ENCODE measurements around the gene APP. TPM values are rescaled to one million over a fixed set of nuclear protein-coding genes. Genes with fewer than 3 reads are reported as not detected.
A peak's percentile ranks its signal among the peaks of the same experiment; 100 is the strongest.

APP gene
- total RNA-seq, 1 experiment from 2014 or later, result 472 TPM

DNA sequence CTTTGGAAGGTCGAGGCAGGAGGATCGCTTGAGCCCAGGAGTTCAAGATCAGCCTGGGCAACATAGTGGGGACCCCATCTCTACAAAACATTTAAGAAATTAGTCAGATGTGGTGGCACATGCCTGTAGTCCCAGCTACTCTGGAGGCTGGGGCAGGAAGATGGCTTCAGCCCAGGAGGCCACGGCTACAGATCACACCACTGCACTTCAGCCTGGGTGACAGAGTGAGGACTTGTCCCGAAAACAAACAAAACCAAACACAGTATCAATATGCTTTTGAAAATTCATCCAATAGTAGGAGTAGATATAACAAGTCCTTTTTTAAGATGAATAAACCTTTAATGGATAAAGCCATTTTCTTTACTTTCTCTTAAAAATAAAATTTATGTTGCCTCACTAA lies 8.5 kb downstream of the APP start:
- BruUV-seq (replicated peaks), result no TSS peak

DNA sequence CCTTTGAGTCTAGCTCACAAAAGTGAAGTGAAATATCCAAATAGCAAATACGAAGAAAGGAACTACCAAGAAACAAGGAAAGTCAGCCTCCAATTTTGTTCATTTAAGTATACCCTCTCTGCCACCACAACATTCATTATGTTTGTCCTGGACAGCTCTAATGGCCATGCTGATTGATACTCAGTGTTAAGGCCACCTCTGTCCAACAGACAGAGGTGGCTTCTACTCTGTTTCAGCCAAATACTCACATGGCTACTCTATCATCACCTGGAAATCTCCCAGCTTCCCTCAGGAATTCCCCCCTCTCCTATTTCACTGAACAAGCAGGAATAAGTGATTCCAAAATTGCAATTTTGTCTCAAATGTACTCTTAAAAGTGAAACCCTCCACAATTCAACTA lies 10.7 kb downstream of the APP start:
- no peaks in the 10 kb centered on the region for H3K27me3 Mint-ChIP-seq (ENCODE audit: insufficient read depth, unreplicated experiment)
- POLR2A ChIA-PET, result interaction anchor here (0.6 to 13.8 kb wide), 5 partner anchors 9 to 230 kb away, joined by 3 to 260 read pairs (median 6); no protein-coding TSS in a partner anchor
- peaks cover 6% of the 10 kb centered on the region for H3K36me3 Mint-ChIP-seq (ENCODE audit: insufficient read depth, unreplicated experiment)
- CTCF ChIA-PET, result interaction anchor here (0.6 to 1.7 kb wide), 3 partner anchors 9 to 206 kb away, joined by 3 to 6 read pairs (median 4); no protein-coding TSS in a partner anchor
- TF ChIP-seq, protein P1, sequence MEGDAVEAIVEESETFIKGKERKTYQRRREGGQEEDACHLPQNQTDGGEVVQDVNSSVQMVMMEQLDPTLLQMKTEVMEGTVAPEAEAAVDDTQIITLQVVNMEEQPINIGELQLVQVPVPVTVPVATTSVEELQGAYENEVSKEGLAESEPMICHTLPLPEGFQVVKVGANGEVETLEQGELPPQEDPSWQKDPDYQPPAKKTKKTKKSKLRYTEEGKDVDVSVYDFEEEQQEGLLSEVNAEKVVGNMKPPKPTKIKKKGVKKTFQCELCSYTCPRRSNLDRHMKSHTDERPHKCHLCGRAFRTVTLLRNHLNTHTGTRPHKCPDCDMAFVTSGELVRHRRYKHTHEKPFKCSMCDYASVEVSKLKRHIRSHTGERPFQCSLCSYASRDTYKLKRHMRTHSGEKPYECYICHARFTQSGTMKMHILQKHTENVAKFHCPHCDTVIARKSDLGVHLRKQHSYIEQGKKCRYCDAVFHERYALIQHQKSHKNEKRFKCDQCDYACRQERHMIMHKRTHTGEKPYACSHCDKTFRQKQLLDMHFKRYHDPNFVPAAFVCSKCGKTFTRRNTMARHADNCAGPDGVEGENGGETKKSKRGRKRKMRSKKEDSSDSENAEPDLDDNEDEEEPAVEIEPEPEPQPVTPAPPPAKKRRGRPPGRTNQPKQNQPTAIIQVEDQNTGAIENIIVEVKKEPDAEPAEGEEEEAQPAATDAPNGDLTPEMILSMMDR (IDR thresholded peaks at IDR 0.05; ENCODE audit: unreplicated experiment), result no peak
- no peak for DNase-seq (ENCODE audit: unreplicated experiment)
- no peaks in the 10 kb centered on the region for H3K9me3 Mint-ChIP-seq (ENCODE audit: unreplicated experiment)
- peaks cover 25% of the 10 kb centered on the region for H3K4me1 Mint-ChIP-seq (ENCODE audit: insufficient read depth, unreplicated experiment)
- intact Hi-C loops (cut with micrococcal nuclease), result no loop called here
- H3K27ac Mint-ChIP-seq (ENCODE audit: low read depth, unreplicated experiment), result peak overlapping the region; percentile 60
- no TSS peak for BruUV-seq (replicated peaks)
- no peak overlapping the region for H3K4me3 Mint-ChIP-seq (ENCODE audit: unreplicated experiment)

More for the DNA sequence above, 8.5 kb downstream of the APP start:
- Mint-ChIP-seq H3K27me3 (ENCODE audit: insufficient read depth, unreplicated experiment) (no peaks in the 10 kb centered on the region), H3K27ac (ENCODE audit: low read depth, unreplicated experiment) (no peak overlapping the region), H3K4me3 (ENCODE audit: unreplicated experiment) (no peak overlapping the region), H3K4me1 (ENCODE audit: insufficient read depth, unreplicated experiment) (peaks cover 44% of the 10 kb centered on the region), H3K36me3 (ENCODE audit: insufficient read depth, unreplicated experiment) (peaks cover 13% of the 10 kb centered on the region), H3K9me3 (ENCODE audit: unreplicated experiment) (no peaks in the 10 kb centered on the region)
- intact Hi-C loops (cut with micrococcal nuclease), result no loop called here
- TF ChIP-seq, protein P1 (IDR thresholded peaks at IDR 0.05; ENCODE audit: unreplicated experiment), result no peak
- CTCF ChIA-PET, result interaction anchor here (1.1 kb wide), 1 partner anchor 22 kb away, joined by 3 read pairs; no protein-coding TSS in a partner anchor
- POLR2A ChIA-PET, result interaction anchor here (0.9 to 13.8 kb wide), 4 partner anchors 7 to 38 kb away, joined by 3 to 260 read pairs (median 3); partner anchors contain the start of gene APP
- DNase-seq (ENCODE audit: unreplicated experiment), result no peak

DNA sequence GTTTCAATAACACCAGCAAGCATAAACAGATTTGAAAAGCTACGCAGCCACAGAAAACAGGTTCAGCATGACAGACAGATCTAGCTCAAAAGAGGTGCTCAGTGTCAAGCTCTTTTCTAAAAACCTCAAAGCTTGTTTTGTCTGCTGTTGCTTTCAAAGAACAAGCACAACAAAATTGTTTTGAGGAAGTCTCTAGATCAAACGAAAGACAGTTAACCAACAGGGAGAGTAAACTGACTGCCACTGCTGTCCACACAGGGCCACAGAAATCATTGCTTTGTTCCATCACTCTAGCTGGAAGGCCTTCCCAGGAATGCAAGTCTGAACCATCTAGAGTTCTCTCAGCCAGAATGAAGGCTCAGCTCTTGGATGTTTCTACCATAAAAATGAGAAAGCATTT lies 12.8 kb downstream of the APP start:
- Mint-ChIP-seq H3K27ac (ENCODE audit: low read depth, unreplicated experiment) (no peak overlapping the region), H3K36me3 (ENCODE audit: insufficient read depth, unreplicated experiment) (peaks cover 6% of the 10 kb centered on the region), H3K4me1 (ENCODE audit: insufficient read depth, unreplicated experiment) (peaks cover 27% of the 10 kb centered on the region), H3K9me3 (ENCODE audit: unreplicated experiment) (no peaks in the 10 kb centered on the region), H3K4me3 (ENCODE audit: unreplicated experiment) (no peak overlapping the region), H3K27me3 (ENCODE audit: insufficient read depth, unreplicated experiment) (no peaks in the 10 kb centered on the region)
- POLR2A ChIA-PET, result interaction anchor here (0.7 to 1.8 kb wide), 6 partner anchors 10 to 37 kb away, joined by 3 to 7 read pairs (median 4); no protein-coding TSS in a partner anchor
- CTCF ChIA-PET, result interaction anchor here (0.7 to 1.6 kb wide), 5 partner anchors 8 to 26 kb away, joined by 3 to 4 read pairs (median 3); no protein-coding TSS in a partner anchor
- TF ChIP-seq, protein P1 (IDR thresholded peaks at IDR 0.05; ENCODE audit: unreplicated experiment), result no peak
- DNase-seq (ENCODE audit: unreplicated experiment), result no peak
- intact Hi-C loops (cut with micrococcal nuclease), result no loop called here
- no TSS peak for BruUV-seq (replicated peaks)

DNA sequence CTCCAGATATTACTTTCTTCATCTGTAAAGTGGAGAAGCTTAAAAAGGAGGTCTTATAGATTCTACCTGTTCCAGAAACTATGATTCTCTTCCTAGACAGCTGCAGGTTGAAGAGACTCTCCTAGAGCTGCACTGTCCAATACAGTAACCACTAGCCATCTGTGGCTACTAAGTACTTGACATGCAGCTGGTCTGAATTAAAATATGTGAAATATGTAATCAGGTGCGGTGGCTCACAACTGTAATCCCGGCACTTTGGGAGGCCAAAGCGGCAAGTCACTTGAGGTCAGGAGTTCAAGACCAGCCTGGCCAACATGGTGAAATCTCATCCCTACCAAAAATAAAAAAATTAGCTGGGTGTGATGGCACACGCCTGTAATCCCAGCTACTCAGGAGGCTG lies 15.8 kb downstream of the APP start:
- H3K36me3 Mint-ChIP-seq (ENCODE audit: insufficient read depth, unreplicated experiment), result no peaks in the 10 kb centered on the region
- ChIA-PET POLR2A (interaction anchor here (1.0 to 2.0 kb wide), 3 partner anchors 11 to 34 kb away, joined by 4 to 7 read pairs (median 4); no protein-coding TSS in a partner anchor), CTCF (interaction anchor here (0.6 to 1.3 kb wide), 4 partner anchors 13 to 616 kb away, joined by 3 to 4 read pairs (median 3); no protein-coding TSS in a partner anchor)
- no peak overlapping the region for H3K4me3 Mint-ChIP-seq (ENCODE audit: unreplicated experiment)
- no peak overlapping the region for H3K27ac Mint-ChIP-seq (ENCODE audit: low read depth, unreplicated experiment)
- H3K9me3 Mint-ChIP-seq (ENCODE audit: unreplicated experiment), result no peaks in the 10 kb centered on the region
- H3K4me1 Mint-ChIP-seq (ENCODE audit: insufficient read depth, unreplicated experiment), result peaks cover 22% of the 10 kb centered on the region
- BruUV-seq (replicated peaks), result no TSS peak
- no peak for DNase-seq (ENCODE audit: unreplicated experiment)
- intact Hi-C loops (cut with micrococcal nuclease), result no loop called here
- TF ChIP-seq, protein P1 (IDR thresholded peaks at IDR 0.05; ENCODE audit: unreplicated experiment), result no peak
- H3K27me3 Mint-ChIP-seq (ENCODE audit: insufficient read depth, unreplicated experiment), result no peaks in the 10 kb centered on the region
